Measurements from ENCODE around the gene ULK4.
"Not testable (repeated sequence)": the region's sequence is repeated elsewhere in the genome, so short reads cannot be mapped to it uniquely, and the experiment has no call there.

Gene ULK4

DNA sequence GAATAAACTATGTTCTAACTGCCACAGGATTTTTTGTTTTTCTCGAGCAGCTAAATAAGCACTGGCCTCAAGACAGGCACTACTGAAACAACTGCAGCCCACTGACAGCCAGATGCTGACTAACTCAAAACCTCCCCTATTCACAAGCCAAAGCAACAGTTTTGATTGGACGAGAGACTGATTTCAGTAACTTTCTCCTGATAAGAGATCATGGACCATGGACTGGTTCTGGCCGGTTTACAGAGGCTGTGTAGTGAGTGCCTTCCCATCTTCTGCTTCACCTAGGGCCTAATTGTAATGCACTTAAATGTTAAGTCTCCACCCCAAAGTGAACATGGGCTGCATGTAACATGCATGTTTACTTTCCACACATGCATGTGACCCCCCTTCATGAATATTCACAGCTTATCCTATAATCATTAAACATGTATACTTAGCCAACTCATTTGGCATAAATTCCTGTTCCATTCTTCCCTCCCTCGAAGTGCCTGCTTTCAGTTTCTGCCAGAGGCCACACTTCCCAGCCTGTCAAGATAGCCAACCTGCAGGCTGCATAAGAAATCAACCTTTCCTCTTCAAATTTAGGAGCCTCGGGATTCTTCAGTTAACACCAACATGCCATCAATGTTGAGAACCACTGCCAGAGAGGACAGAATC lies 108.2 kb downstream of the ULK4 start:
- DNase-seq (ENCODE audit: insufficient read length, low spot score) (no peak), FAIRE-seq (no peak)
- TF ChIP-seq POLR2AphosphoS5 (IDR thresholded peaks at IDR 0.05; ENCODE audit: low read depth, low read length) (no peak), POLR2A (IDR thresholded peaks at IDR 0.05; ENCODE audit: low read depth, low read length) (no peak), TAF1 (IDR thresholded peaks at IDR 0.05; ENCODE audit: low read depth, low read length) (no peak)

DNA sequence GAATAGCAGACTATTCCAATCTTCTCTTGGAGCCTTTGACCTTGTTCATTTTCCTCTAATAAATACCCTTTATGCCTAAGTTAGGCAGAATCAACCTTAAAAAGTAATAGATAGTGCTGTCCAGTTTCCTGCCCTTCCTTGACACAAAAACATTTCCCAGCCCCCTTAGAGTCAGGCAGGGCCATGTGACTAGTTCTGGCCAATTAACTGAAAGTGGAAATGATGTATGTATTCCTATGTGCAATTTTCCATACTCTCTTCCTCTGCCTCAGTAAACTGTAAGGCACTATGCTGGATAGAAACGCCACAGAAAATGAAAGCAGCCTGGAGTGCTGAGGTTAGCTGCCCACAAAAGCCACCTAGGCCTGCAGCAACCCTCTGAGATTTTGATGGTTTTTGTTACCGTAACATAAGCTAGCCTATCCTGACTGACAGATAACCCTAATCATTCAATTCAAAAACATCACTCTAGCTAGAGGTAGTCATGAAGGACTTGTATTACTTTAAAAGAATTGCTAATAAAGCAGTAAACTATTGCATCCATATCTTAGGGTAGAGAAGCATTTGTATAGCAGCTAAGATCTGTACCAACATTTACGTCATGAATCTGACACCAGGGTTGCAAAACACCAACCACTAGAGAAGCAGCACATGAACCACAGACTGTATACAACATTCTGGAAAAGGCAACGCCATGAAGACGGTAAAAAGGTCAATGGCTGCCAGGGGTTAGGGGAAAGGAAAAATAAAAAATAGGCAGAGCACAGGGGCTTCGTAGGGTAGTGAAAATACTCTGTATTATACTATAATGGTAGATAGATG lies 112.9 kb downstream of the ULK4 start:
- DNase-seq (ENCODE audit: insufficient read length, low spot score), result no peak
- no peak for TF ChIP-seq SPI1 (IDR thresholded peaks at IDR 0.05; ENCODE audit: low read depth, low read length)
- no peak for TF ChIP-seq TAF1 (IDR thresholded peaks at IDR 0.05; ENCODE audit: low read depth, low read length)
- TF ChIP-seq PAX5 (IDR thresholded peaks at IDR 0.05; ENCODE audit: insufficient read depth, low read length, severe bottlenecking), result no peak
- no peak for TF ChIP-seq POLR2AphosphoS5 (IDR thresholded peaks at IDR 0.05; ENCODE audit: low read depth, low read length)
- no peak for TF ChIP-seq POLR2A (IDR thresholded peaks at IDR 0.05; ENCODE audit: low read depth, low read length)
- no peak for TF ChIP-seq POU2F2 (IDR thresholded peaks at IDR 0.05; ENCODE audit: low read depth, low read length)
- peak; percentile 56 for FAIRE-seq

DNA sequence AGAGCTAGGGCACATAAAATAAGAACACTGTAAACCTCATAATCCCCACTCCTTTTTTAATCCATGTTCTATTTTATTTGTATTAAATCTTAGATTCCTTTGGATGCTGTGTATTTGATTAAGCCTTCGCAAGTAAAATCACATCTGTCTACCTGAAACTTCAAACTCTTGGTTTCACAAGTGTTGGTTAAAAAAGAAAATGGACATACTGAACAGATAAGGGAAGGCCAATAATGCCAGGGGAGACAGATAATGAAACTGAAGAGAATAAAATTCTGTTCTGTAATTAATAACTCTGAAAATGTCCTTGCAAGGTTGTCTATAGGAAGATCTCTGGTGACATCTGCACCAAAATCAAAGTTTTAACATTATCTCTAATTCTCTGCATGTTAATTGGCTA lies 114.2 kb downstream of the ULK4 start:
- no peak for DNase-seq (ENCODE audit: insufficient read length, low spot score)
- no peak for FAIRE-seq
- TF ChIP-seq TAF1 (IDR thresholded peaks at IDR 0.05; ENCODE audit: low read depth, low read length) (no peak), POLR2A (IDR thresholded peaks at IDR 0.05; ENCODE audit: low read depth, low read length) (no peak), POLR2AphosphoS5 (IDR thresholded peaks at IDR 0.05; ENCODE audit: low read depth, low read length) (no peak), POU2F2 (IDR thresholded peaks at IDR 0.05; ENCODE audit: low read depth, low read length) (no peak), SPI1 (IDR thresholded peaks at IDR 0.05; ENCODE audit: low read depth, low read length) (no peak), PAX5 (IDR thresholded peaks at IDR 0.05; ENCODE audit: insufficient read depth, low read length, severe bottlenecking) (no peak)

DNA sequence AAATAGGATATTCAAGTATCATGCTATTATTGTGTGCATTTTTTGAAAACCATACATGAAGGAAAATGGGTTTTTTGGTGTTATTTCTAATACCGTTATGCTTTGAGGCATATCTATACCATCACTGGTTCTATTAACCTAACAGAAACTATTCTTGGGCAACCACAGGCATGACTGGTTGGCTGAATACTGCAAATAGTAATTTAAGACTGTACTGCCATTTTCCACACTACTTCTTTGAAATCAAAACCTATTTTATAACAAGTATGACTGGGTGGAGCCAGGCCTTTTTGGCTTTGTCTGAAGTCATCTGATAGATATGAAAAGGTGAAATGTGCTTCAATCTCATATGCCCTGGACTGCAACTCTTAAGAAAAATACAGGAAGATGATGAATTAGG lies 115.1 kb downstream of the ULK4 start:
- FAIRE-seq, result no peak
- no peak for TF ChIP-seq SPI1 (IDR thresholded peaks at IDR 0.05; ENCODE audit: low read depth, low read length)
- TF ChIP-seq POLR2AphosphoS5 (IDR thresholded peaks at IDR 0.05; ENCODE audit: low read depth, low read length), result no peak
- TF ChIP-seq TAF1 (IDR thresholded peaks at IDR 0.05; ENCODE audit: low read depth, low read length), result no peak
- no peak for TF ChIP-seq POLR2A (IDR thresholded peaks at IDR 0.05; ENCODE audit: low read depth, low read length)
- TF ChIP-seq PAX5 (IDR thresholded peaks at IDR 0.05; ENCODE audit: insufficient read depth, low read length, severe bottlenecking), result no peak
- TF ChIP-seq POU2F2 (IDR thresholded peaks at IDR 0.05; ENCODE audit: low read depth, low read length), result no peak
- DNase-seq (ENCODE audit: insufficient read length, low spot score), result no peak

DNA sequence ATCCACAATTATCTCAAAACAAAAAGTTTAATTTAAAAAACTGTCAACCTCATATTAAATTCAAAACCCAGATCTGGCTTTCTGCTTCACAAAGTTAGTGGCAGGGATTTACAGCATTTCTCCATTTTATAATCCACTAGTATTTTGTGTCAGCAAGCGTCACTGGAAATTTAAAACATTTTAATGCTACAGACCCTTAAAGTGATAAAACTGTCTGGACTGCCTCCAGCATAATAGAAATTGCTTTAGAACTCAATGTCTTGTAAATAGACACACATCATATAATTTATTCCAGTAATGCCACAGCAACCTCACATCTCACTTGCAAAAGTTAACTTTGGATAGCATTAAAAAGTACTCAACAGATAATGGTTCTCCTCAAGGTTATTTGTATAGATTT lies 116.1 kb downstream of the ULK4 start:
- TF ChIP-seq POLR2AphosphoS5 (IDR thresholded peaks at IDR 0.05; ENCODE audit: low read depth, low read length) (no peak), POLR2A (IDR thresholded peaks at IDR 0.05; ENCODE audit: low read depth, low read length) (no peak), TAF1 (IDR thresholded peaks at IDR 0.05; ENCODE audit: low read depth, low read length) (no peak), PAX5 (IDR thresholded peaks at IDR 0.05; ENCODE audit: insufficient read depth, low read length, severe bottlenecking) (no peak), SPI1 (IDR thresholded peaks at IDR 0.05; ENCODE audit: low read depth, low read length) (no peak), POU2F2 (IDR thresholded peaks at IDR 0.05; ENCODE audit: low read depth, low read length) (no peak)
- DNase-seq (ENCODE audit: insufficient read length, low spot score) (no peak), FAIRE-seq (no peak)

DNA sequence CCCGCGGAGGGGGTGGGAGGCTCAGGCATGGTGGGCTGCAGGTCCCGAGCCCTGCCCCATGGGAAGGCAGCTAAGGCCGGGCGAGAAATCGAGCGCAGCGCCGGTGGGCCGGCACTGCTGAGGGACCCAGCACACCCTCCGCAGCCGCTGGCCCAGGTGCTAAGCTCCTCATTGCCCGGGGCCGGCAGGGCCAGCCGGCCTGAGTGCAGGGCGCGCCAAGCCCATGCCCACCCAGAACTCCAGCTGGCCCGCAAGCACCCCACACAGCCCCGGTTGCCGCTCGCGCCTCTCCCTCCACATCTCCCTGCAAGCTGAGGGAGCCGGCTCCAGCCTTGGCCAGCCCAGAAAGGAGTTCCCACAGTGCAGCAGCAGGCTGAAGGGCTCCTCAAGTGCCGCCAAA lies 117.6 kb downstream of the ULK4 start:
- DNase-seq (ENCODE audit: insufficient read length, low spot score); FAIRE-seq: not testable (repeated sequence)

DNA sequence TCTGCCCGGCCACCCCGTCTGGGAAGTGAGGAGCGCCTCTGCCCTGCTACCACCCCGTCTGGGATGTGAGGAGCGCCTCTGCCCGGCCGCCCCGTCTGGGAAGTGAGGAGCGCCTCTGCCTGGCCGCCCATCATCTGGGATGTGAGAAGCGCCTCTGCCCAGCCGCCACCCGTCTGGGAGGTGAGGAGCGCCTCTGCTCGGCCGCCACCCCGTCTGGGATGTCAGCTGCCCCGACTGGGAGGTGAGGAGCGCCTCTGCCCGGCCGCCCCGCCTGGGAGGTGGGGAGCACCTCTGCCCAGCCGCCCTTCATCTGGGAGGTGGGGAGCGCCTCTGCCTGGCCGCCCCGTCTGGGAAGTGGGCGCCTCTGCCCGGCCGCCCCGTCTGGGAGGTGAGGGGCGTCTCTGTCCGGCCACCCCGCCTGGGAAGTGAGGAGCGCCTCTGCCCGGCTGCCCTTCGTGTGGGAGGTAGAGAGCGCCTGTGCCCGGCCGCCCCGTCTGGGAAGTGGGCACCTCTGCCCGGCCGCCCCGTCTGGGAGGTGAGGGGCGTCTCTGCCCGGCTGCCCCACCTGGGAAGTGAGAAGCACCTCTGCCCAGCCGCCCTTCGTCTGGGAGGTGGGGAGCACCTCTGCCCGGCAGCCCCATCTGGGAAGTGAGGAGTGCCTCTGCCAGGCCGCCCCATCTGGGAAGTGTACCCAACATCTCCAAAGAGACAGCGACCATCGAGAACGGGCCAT lies 120.8 kb downstream of the ULK4 start:
- FAIRE-seq; DNase-seq (ENCODE audit: insufficient read length, low spot score): not testable (repeated sequence)

DNA sequence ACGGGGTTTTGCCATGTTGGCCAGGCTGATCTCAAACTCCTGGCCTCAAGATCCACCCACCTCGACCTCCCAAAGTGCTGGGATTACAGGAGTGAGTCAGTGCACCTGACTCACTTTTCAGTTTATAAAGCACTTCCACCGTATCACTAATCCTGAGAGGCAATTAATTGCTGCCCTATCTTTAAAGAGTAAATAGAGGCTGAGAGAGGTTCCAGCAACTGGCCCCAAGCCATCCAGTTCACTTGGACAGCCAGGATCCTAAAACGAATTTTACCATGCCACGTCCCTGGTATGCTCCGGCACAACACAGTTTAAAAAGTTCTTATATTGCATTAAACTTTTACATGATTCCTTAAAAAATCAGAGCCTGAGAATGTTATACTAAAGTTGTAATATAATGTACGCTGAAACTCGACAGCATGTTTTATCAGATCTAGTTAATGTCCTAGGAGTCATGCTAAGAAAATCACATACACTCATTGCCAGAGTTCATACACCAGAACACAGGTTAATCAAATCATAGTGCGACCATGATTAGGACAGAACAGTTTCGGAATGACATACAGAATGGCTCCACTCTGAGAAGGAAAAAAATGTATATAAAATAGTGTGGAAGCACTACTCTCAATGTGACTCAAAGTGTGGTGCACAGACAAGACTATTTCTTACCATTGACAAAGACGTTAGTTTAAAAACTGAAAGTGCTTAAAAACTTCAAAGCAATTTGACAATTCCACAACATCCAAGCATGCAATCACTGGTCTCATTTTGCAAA lies 125.4 kb downstream of the ULK4 start:
- DNase-seq (ENCODE audit: insufficient read length, low spot score) (no peak), FAIRE-seq (peak; percentile 67)
- no peak for TF ChIP-seq SPI1 (IDR thresholded peaks at IDR 0.05; ENCODE audit: low read depth, low read length)
- no peak for TF ChIP-seq POLR2AphosphoS5 (IDR thresholded peaks at IDR 0.05; ENCODE audit: low read depth, low read length)
- no peak for TF ChIP-seq PAX5 (IDR thresholded peaks at IDR 0.05; ENCODE audit: insufficient read depth, low read length, severe bottlenecking)
- no peak for TF ChIP-seq POLR2A (IDR thresholded peaks at IDR 0.05; ENCODE audit: low read depth, low read length)
- TF ChIP-seq POU2F2 (IDR thresholded peaks at IDR 0.05; ENCODE audit: low read depth, low read length), result no peak
- TF ChIP-seq TAF1 (IDR thresholded peaks at IDR 0.05; ENCODE audit: low read depth, low read length), result no peak

DNA sequence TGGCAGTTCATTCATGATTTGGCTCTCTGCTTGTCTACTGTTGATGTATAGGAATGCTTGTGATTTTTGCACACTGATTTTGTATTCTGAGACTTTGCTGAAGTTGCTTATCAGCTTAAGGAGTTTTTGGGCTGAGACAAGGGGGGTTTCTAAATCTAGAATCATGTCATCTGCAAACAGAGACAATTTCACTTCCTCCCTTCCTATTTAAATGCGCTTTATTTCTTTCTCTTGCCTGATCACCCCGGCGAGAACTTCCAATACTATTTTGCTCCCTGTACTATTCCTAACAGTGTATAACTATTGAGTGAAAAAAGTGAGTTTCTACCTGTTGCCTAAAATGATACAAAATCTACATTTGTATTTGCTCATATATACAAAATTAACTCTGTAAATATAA lies 128.3 kb downstream of the ULK4 start:
- TF ChIP-seq POU2F2 (IDR thresholded peaks at IDR 0.05; ENCODE audit: low read depth, low read length), result no peak
- peak; percentile 90 for TF ChIP-seq SPI1 (IDR thresholded peaks at IDR 0.05; ENCODE audit: low read depth, low read length)
- FAIRE-seq, result no peak
- DNase-seq (ENCODE audit: insufficient read length, low spot score), result no peak

Measured in GM12891 (cell line).